K562 (cell line): Measurements from ENCODE around the gene ALG8. TPM values are rescaled to one million over a fixed set of nuclear protein-coding genes. Genes with fewer than 3 reads are reported as not detected.

ENCODE experiments used
- PHTF2 ChIP-seq: fragments of 250-450 bp; sonication (Bioruptor Pico); IDR thresholded peaks from 2 replicates; pipeline ENCODE4 v1.5.0; 2021; ENCODE audit warnings: mild to moderate bottlenecking
- ZNF197 ChIP-seq: fragments of 200-800 bp; sonication (Bioruptor generic); IDR thresholded peaks from 2 replicates; pipeline ENCODE4 v1.6.1; 2016; ENCODE audit warnings: low read depth, missing genetic modification characterization, missing compliant biosample characterization
- ZNF407 ChIP-seq: fragments of 450-650 bp; IDR thresholded peaks from 2 replicates; pipeline ENCODE4 v1.6.1; 2016; ENCODE audit warnings: low read depth
- polyA plus RNA-seq, 8 experiments: library from polyadenylated mRNA; depleted of rRNA in 4 of 8; stranded (reverse) in 5 of 8; unstranded in 3 of 8; fragments of >200 nt; fragmentation: Nextera tagmentation in 2 of 8; fragmentation: Illumina TruSeq in 1 of 8; extraction: Ambion mirVana in 2 of 8; extraction: Trizol in 1 of 8; gene quantifications; 2 replicates each; pipeline versions ENCODE4 v1.2.1 to v1.2.3, GENCODE V29; 2011 to 2014; ENCODE audit warnings: inconsistent platforms in 1 of 8, missing spikeins in 1 of 8
- total RNA-seq, 7 experiments: library from RNA; depleted of rRNA in 6 of 7; stranded (reverse); fragments of >200 nt in 6 of 7; fragmentation: Illumina TruSeq in 2 of 7; extraction: Trizol in 2 of 7; gene quantifications; 2 replicates each; pipeline versions ENCODE4 v1.2.1 to v1.2.3, GENCODE V29; 2011 to 2021; ENCODE audit warnings: low replicate concordance in 1 of 7

ALG8 gene
- total and polyA plus RNA-seq, 9 of the 15 experiments (the other 6 are each of a cell fraction or from before 2014, with no cell fraction given): 59.3 to 189 (median 106) TPM

DNA sequence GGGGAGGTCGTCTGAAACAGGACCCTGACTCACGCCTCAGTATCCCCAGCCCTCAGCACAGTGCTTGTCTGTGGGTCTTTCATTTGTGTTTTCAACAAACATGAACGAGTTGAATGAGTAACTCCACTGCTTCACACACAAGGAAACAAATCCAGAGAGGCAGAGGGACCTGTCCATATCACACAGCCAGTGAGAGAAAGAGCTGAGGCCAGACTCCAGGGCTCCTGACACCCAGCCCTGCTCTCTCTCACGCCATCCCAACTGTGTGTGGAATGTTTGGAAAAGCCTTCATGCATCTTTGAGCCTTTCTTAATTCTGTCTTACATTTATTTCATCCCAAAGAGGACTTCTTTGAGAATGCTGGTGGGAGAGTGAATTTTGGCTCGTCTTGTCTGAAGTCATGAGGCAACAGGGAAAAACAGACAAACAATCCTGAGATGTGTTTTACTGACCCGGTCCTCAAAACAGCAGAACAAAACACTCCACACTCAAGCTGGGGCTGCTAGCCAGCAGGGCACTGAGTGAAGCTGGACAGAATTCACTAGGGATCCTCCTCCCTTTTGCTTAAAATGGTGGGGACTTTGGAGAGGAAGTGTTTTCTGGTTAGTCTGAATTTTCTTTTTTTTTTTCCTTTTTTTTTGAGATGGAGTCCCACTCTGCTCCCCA is 19.7 kb upstream of the ALG8 start (continued):
- TF ChIP-seq ZNF407 (no peak), ZNF197 (CRISPR knock-in tag) (no peak), PHTF2 (CRISPR knock-in tag) (no peak)
